OCI-LY7 (cell line): Measurements from ENCODE around the gene CLN5. TPM values are rescaled to one million over a fixed set of nuclear protein-coding genes. Genes with fewer than 3 reads are reported as not detected.

Experiments used
- BruUV-seq: library from RNA; stranded (reverse); fragments of 400-500 nt; replicated peaks from 2 replicates; lab custom pipeline; 2021; lab: Mats Ljungman, UMichigan
- CTCF ChIA-PET: fragments of 300-600 bp; sonication (Branson Sonifier 250); formaldehyde crosslinking; loops from one replicate; lab custom pipeline; 2022; ENCODE audit warnings: antibody characterized with exemption; ENCODE audit not compliant: unreplicated experiment; lab: Charles Lee
- POLR2A ChIA-PET: fragments of 300-600 bp; sonication (Branson Sonifier 250); formaldehyde crosslinking; loops from one replicate; lab custom pipeline; 2022; ENCODE audit warnings: antibody characterized with exemption; lab: Charles Lee
- DNase-seq: peaks from one replicate; pipeline ENCODE4 v3.0.0-alpha.2; 2015; ENCODE audit warnings: low spot score
- H2AFZ ChIP-seq: fragments of 200-600 bp; sonication (generic), shearing (Covaris generic); 2 replicates; pipeline ENCODE4 v1.6.1; 2014; ENCODE audit warnings: mild to moderate bottlenecking, antibody characterized with exemption, low read length, moderate library complexity
- H3K27ac ChIP-seq: fragments of 200-600 bp; sonication (generic); 2 replicates; pipeline ENCODE4 v1.5.1; 2014; ENCODE audit warnings: mixed run types, low read depth, mild to moderate bottlenecking, moderate library complexity, low read length, inconsistent platforms; ENCODE audit not compliant: poor library complexity, severe bottlenecking
- H3K36me3 ChIP-seq: fragments of 200-600 bp; sonication (generic); 2 replicates; pipeline ENCODE4 v1.6.1; 2014; ENCODE audit warnings: mild to moderate bottlenecking, antibody characterized with exemption, low read length, moderate library complexity, mixed read lengths; ENCODE audit not compliant: insufficient read depth
- H3K4me1 ChIP-seq: fragments of 200-600 bp; sonication (generic); 2 replicates; pipeline ENCODE4 v1.5.1; 2014; ENCODE audit warnings: mild to moderate bottlenecking, low read length; ENCODE audit not compliant: insufficient read depth, poor library complexity, severe bottlenecking
- H3K4me2 ChIP-seq: fragments of 200-600 bp; sonication (generic); 2 replicates; pipeline ENCODE4 v1.6.1; 2014; ENCODE audit warnings: mild to moderate bottlenecking, low read length
- H3K4me3 ChIP-seq: fragments of 200-600 bp; sonication (generic); 2 replicates; pipeline ENCODE4 v1.5.1; 2014; ENCODE audit warnings: mild to moderate bottlenecking, low read depth, low read length; ENCODE audit not compliant: poor library complexity, severe bottlenecking
- H3K79me2 ChIP-seq: fragments of 200-600 bp; sonication (generic); 2 replicates; pipeline ENCODE4 v1.6.1; 2016; ENCODE audit warnings: low read depth, mild to moderate bottlenecking, low read length, moderate library complexity, mixed read lengths; ENCODE audit not compliant: insufficient read depth
- H3K9me2 ChIP-seq: fragments of 200-600 bp; sonication (generic); 2 replicates; pipeline ENCODE4 v1.6.1; 2016; ENCODE audit warnings: mild to moderate bottlenecking, low read length, mixed read lengths; ENCODE audit not compliant: insufficient read depth
- H3K9me3 ChIP-seq: fragments of 200-600 bp; sonication (generic); 2 replicates; pipeline ENCODE4 v1.6.1; 2014; ENCODE audit warnings: mild to moderate bottlenecking, mixed run types, low read length, mixed read lengths
- H4K20me1 ChIP-seq: fragments of 200-600 bp; sonication (generic); 2 replicates; pipeline ENCODE4 v1.6.1; 2014; ENCODE audit warnings: mild to moderate bottlenecking, antibody characterized with exemption, low read length, moderate library complexity, mixed read lengths; ENCODE audit not compliant: insufficient read depth
- EZH2phosphoT487 ChIP-seq: fragments of 200-600 bp; sonication (generic); IDR thresholded peaks from 2 replicates; pipeline ENCODE4 v1.6.1; 2018; ENCODE audit warnings: low read depth, borderline replicate concordance, mild to moderate bottlenecking, mixed run types, antibody characterized with exemption, low read length, moderate library complexity, mixed read lengths
- intact Hi-C: fragments of 100-400 bp; cut with micrococcal nuclease; formaldehyde crosslinking; loops from one replicate; pipeline ENCODE4 v1.10.0; 2022; ENCODE audit not compliant: unreplicated experiment
- total RNA-seq, 2 experiments: library from RNA; depleted of rRNA in 1 of 2; stranded (reverse); fragments of >200 nt in 1 of 2; shearing (Covaris generic) in 1 of 2; gene quantifications; 2 replicates each; pipeline ENCODE4 v1.2.3, GENCODE V29; 2014 to 2022
- TF ChIP-seq, protein P1 (sequence below): fragments of 200-600 bp; sonication (generic); conservative IDR thresholded peaks from 2 replicates; pipeline ENCODE4 v1.5.1; 2014; ENCODE audit warnings: mild to moderate bottlenecking, antibody characterized with exemption, low read length, moderate library complexity, mixed read lengths

The CLN5 gene
- total RNA-seq, 2 experiments from 2014 or later = 10.1 to 12.7 TPM

DNA sequence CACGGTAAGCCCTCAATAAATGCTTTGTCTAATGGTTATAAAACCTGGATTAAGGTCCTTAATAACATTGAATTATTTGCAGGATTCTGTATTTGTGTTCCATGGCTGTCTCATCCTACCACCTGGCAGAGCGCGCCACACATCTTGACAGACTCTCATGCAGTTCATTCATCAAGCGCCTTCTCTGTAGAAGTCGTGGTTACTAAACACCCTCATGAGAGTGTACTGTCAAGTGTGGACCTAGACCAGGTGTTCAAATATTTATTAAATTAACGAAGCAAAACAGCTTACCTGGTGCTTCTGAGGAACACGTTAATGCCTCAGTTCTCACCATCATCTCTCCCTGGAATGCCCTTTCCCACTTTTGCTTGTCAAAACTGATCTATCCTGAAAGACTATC lies 48.2 kb downstream of the CLN5 start:
- CTCF ChIA-PET = no interaction called here
- Histone ChIP-seq H2AFZ (no peak overlapping the region), H3K4me1 (no peaks in the 10 kb centered on the region), H3K4me2 (no peak overlapping the region), H3K4me3 (no peak overlapping the region), H4K20me1 (no peaks in the 10 kb centered on the region), H3K36me3 (peaks cover 8% of the 10 kb centered on the region), H3K9me3 (no peaks in the 10 kb centered on the region), H3K9me2 (no peaks in the 10 kb centered on the region), H3K27ac (no peak overlapping the region), H3K79me2 (no peaks in the 10 kb centered on the region)
- TF ChIP-seq, protein P1, sequence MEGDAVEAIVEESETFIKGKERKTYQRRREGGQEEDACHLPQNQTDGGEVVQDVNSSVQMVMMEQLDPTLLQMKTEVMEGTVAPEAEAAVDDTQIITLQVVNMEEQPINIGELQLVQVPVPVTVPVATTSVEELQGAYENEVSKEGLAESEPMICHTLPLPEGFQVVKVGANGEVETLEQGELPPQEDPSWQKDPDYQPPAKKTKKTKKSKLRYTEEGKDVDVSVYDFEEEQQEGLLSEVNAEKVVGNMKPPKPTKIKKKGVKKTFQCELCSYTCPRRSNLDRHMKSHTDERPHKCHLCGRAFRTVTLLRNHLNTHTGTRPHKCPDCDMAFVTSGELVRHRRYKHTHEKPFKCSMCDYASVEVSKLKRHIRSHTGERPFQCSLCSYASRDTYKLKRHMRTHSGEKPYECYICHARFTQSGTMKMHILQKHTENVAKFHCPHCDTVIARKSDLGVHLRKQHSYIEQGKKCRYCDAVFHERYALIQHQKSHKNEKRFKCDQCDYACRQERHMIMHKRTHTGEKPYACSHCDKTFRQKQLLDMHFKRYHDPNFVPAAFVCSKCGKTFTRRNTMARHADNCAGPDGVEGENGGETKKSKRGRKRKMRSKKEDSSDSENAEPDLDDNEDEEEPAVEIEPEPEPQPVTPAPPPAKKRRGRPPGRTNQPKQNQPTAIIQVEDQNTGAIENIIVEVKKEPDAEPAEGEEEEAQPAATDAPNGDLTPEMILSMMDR = no peak
- intact Hi-C loops = no loop called here
- POLR2A ChIA-PET = interaction anchor here (0.7 kb wide), 1 partner anchor 120 kb away, joined by 3 read pairs; no protein-coding TSS in a partner anchor
- BruUV-seq = no TSS peak
- no peak for DNase-seq

DNA sequence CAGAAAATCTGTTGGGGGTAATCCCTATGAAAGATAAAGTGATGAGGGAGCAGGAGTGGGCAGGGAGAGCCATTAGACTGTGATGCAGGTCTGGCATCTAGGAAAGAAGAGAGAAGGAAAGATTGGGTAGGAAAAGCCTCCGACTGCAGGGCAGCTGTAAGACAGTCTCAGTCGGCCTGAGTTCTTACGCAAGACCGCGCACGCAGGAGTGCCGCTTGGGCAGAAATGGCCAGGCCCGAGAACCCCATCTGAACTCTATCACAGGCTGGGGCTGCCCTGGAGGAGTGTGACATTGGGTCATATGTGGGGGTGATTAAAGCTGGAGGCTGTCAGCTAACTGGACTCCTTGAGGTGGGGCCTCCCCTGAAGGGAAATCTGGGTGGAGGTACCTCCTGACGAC lies 49.0 kb downstream of the CLN5 start:
- intact Hi-C loops = no loop called here
- Histone ChIP-seq H3K4me3 (no peak overlapping the region), H3K36me3 (peaks cover 15% of the 10 kb centered on the region), H3K9me3 (no peaks in the 10 kb centered on the region), H3K79me2 (no peaks in the 10 kb centered on the region), H4K20me1 (no peaks in the 10 kb centered on the region), H3K9me2 (no peaks in the 10 kb centered on the region), H3K4me1 (no peaks in the 10 kb centered on the region), H3K4me2 (no peak overlapping the region), H3K27ac (no peak overlapping the region), H2AFZ (no peak overlapping the region)
- TF ChIP-seq EZH2phosphoT487 = no peak
- TF ChIP-seq, protein P1 = no peak
- no peak for DNase-seq
- no TSS peak for BruUV-seq
- ChIA-PET POLR2A (interaction anchor here (1.5 kb wide), 1 partner anchor 10 kb away, joined by 3 read pairs; no protein-coding TSS in a partner anchor), CTCF (no interaction called here)

GRCh38 chr13:77042566-77043177 lies 50.8 kb downstream of the CLN5 start:
- POLR2A ChIA-PET = interaction anchor here (0.8 to 1.9 kb wide), 7 partner anchors 8 to 75 kb away, joined by 3 to 11 read pairs (median 5); partner anchors contain the start of gene FBXL3
- intact Hi-C loops = no loop called here
- BruUV-seq = TSS peak; percentile 21

More at GRCh38 chr13:77042566-77043177, 50.8 kb downstream of the CLN5 start:
- H3K27ac ChIP-seq = no peak overlapping the region
- peaks cover 31% of the 10 kb centered on the region for H3K36me3 ChIP-seq
- H4K20me1 ChIP-seq = no peaks in the 10 kb centered on the region
- CTCF ChIA-PET = no interaction called here
- H2AFZ ChIP-seq = no peak overlapping the region
- no peak for DNase-seq
- no peak overlapping the region for H3K4me3 ChIP-seq
- no peaks in the 10 kb centered on the region for H3K4me1 ChIP-seq
- H3K9me3 ChIP-seq = no peaks in the 10 kb centered on the region
- H3K79me2 ChIP-seq = no peaks in the 10 kb centered on the region
- no peak overlapping the region for H3K4me2 ChIP-seq
- H3K9me2 ChIP-seq = no peaks in the 10 kb centered on the region
- TF ChIP-seq, protein P1 = no peak
- TF ChIP-seq EZH2phosphoT487 = no peak
